H9 (cell line): ENCODE measurements around the gene APOA4. TPM values are rescaled to one million over a fixed set of nuclear protein-coding genes. Genes with fewer than 3 reads are reported as not detected.

Source experiments
- DNase-seq: peaks from one replicate; pipeline ENCODE4 v3.0.0-alpha.2; 2017
- H2AFZ ChIP-seq: one replicate; pipeline ENCODE4 v1.6.1; 2013; ENCODE audit warnings: mild to moderate bottlenecking, low read length, control low read depth, moderate library complexity
- H2AK5ac ChIP-seq: 2 replicates; pipeline ENCODE4 v1.6.1; 2013; ENCODE audit warnings: low read length, control low read depth, mixed read lengths; ENCODE audit not compliant: insufficient read length
- H2BK120ac ChIP-seq: one replicate; pipeline ENCODE4 v1.6.1; 2013; ENCODE audit warnings: low read depth, mild to moderate bottlenecking, low read length, control low read depth, inconsistent platforms; ENCODE audit not compliant: poor library complexity, severe bottlenecking
- H2BK12ac ChIP-seq: 2 replicates; pipeline ENCODE4 v1.6.1; 2013; ENCODE audit warnings: low read length, control low read depth, mixed read lengths, low read depth; ENCODE audit not compliant: insufficient read length
- H2BK15ac ChIP-seq: 2 replicates; pipeline ENCODE4 v1.6.1; 2013; ENCODE audit warnings: low read depth, low read length, control low read depth
- H2BK20ac ChIP-seq: one replicate; pipeline ENCODE4 v1.6.1; 2013; ENCODE audit warnings: low read depth, mild to moderate bottlenecking, low read length, control low read depth, inconsistent platforms; ENCODE audit not compliant: poor library complexity, severe bottlenecking
- H2BK5ac ChIP-seq: 2 replicates; pipeline ENCODE4 v1.6.1; 2013; ENCODE audit warnings: low read length, control low read depth, mixed read lengths; ENCODE audit not compliant: insufficient read length
- H3K14ac ChIP-seq: 2 replicates; pipeline ENCODE4 v1.6.1; 2013; ENCODE audit warnings: low read length, control low read depth; ENCODE audit not compliant: insufficient read depth
- H3K18ac ChIP-seq: 2 replicates; pipeline ENCODE4 v1.6.1; 2013; ENCODE audit warnings: low read depth, mild to moderate bottlenecking, mixed read lengths, low read length, control low read depth; ENCODE audit not compliant: insufficient read length
- H3K23ac ChIP-seq: 2 replicates; pipeline ENCODE4 v1.6.1; 2013; ENCODE audit warnings: low read length, control low read depth, mixed read lengths, low read depth; ENCODE audit not compliant: insufficient read length
- H3K23me2 ChIP-seq: 2 replicates; pipeline ENCODE4 v1.6.1; 2013; ENCODE audit warnings: low read depth, mild to moderate bottlenecking, mixed read lengths, low read length, control low read depth; ENCODE audit not compliant: insufficient read length, poor library complexity, severe bottlenecking
- H3K27ac ChIP-seq: 2 replicates; pipeline ENCODE4 v1.5.1; 2013; ENCODE audit warnings: low read length, control low read depth, mixed read lengths, low read depth; ENCODE audit not compliant: insufficient read length
- H3K27me3 ChIP-seq: 2 replicates; pipeline ENCODE4 v1.6.1; 2013; ENCODE audit warnings: low read length, control low read depth, inconsistent platforms; ENCODE audit not compliant: insufficient read depth
- H3K4ac ChIP-seq: 2 replicates; pipeline ENCODE4 v1.6.1; 2013; ENCODE audit warnings: low read depth, mild to moderate bottlenecking, control low read depth, inconsistent platforms, low read length, moderate library complexity
- H3K4me1 ChIP-seq: 2 replicates; pipeline ENCODE4 v1.6.1; 2013; ENCODE audit warnings: low read length, control low read depth, inconsistent platforms; ENCODE audit not compliant: insufficient read depth
- H3K4me2 ChIP-seq: 2 replicates; pipeline ENCODE4 v1.6.1; 2013; ENCODE audit warnings: low read length, control low read depth, mixed read lengths; ENCODE audit not compliant: insufficient read length, insufficient read depth
- H3K56ac ChIP-seq: 2 replicates; pipeline ENCODE4 v1.6.1; 2013; ENCODE audit warnings: low read depth, mild to moderate bottlenecking, mixed read lengths, low read length, control low read depth; ENCODE audit not compliant: insufficient read length
- H3K79me1 ChIP-seq: 2 replicates; pipeline ENCODE4 v1.6.1; 2013; ENCODE audit warnings: low read depth, mild to moderate bottlenecking, moderate library complexity, low read length, control low read depth, inconsistent platforms; ENCODE audit not compliant: insufficient read depth, poor library complexity, severe bottlenecking
- H3K79me2 ChIP-seq: 2 replicates; pipeline ENCODE4 v1.6.1; 2013; ENCODE audit warnings: low read length, control low read depth, inconsistent platforms; ENCODE audit not compliant: insufficient read depth
- H3K9ac ChIP-seq: 2 replicates; pipeline ENCODE4 v1.6.1; 2013; ENCODE audit warnings: low read length, control low read depth, mixed read lengths; ENCODE audit not compliant: insufficient read length; ENCODE audit errors: extremely low read depth
- H3K9me3 ChIP-seq: one replicate; pipeline ENCODE4 v1.6.1; 2013; ENCODE audit warnings: low read depth, low read length, inconsistent platforms; ENCODE audit not compliant: control insufficient read depth
- H3T11ph ChIP-seq: one replicate; pipeline ENCODE4 v1.6.1; 2013; ENCODE audit warnings: mild to moderate bottlenecking, low read length, control low read depth, inconsistent platforms
- H4K20me1 ChIP-seq: one replicate; pipeline ENCODE4 v1.6.1; 2013; ENCODE audit not compliant: control insufficient read depth, insufficient read length, insufficient read depth
- H4K5ac ChIP-seq: 2 replicates; pipeline ENCODE4 v1.6.1; 2013; ENCODE audit warnings: low read depth, mild to moderate bottlenecking, mixed read lengths, low read length, control low read depth; ENCODE audit not compliant: insufficient read length
- H4K8ac ChIP-seq: replicated peaks from 2 replicates; pipeline ENCODE4 v1.6.1; 2013; ENCODE audit warnings: low read length, control low read depth, mixed read lengths, low read depth; ENCODE audit not compliant: insufficient read length
- H4K91ac ChIP-seq: 2 replicates; pipeline ENCODE4 v1.6.1; 2013; ENCODE audit warnings: low read depth, mild to moderate bottlenecking, moderate library complexity, mixed read lengths, low read length, control low read depth; ENCODE audit not compliant: insufficient read length
- H3K27ac Mint-ChIP-seq, 3 experiments: 2 replicates in 2 of 3; 3 replicates in 1 of 3; pipeline ENCODE4 v1.8.0; 2020 to 2021; ENCODE audit warnings: mixed read lengths in 3 of 3, mild to moderate bottlenecking in 1 of 3, moderate library complexity in 1 of 3
- H3K27me3 Mint-ChIP-seq: 2 replicates; pipeline ENCODE4 v1.8.0; 2021; ENCODE audit warnings: low read depth, mild to moderate bottlenecking, moderate library complexity, mixed read lengths
- H3K36me3 Mint-ChIP-seq, 3 experiments: 2 replicates in 2 of 3; 3 replicates in 1 of 3; pipeline ENCODE4 v1.8.0; 2020 to 2021; ENCODE audit warnings: low read depth in 3 of 3, mixed read lengths in 3 of 3; ENCODE audit not compliant: insufficient read depth in 1 of 3
- H3K4me1 Mint-ChIP-seq, 2 experiments: 2 replicates each; pipeline ENCODE4 v1.8.0; 2020; ENCODE audit warnings: mixed read lengths in 2 of 2
- H3K4me3 Mint-ChIP-seq, 2 experiments: 2 replicates in 1 of 2; 3 replicates in 1 of 2; pipeline ENCODE4 v1.8.0; 2020 to 2021; ENCODE audit warnings: mild to moderate bottlenecking in 2 of 2, mixed read lengths in 2 of 2, moderate library complexity in 1 of 2
- H3K9me3 Mint-ChIP-seq, 2 experiments: 2 replicates in 1 of 2; 3 replicates in 1 of 2; pipeline ENCODE4 v1.8.0; 2020; ENCODE audit warnings: mild to moderate bottlenecking in 2 of 2, mixed read lengths in 2 of 2, moderate library complexity in 1 of 2
- WGBS: extraction: QIAGEN DNeasy Blood & Tissue Kit; methylation state at CpG from one replicate; pipeline ENCODE4 v1.1.7; 2013; ENCODE audit warnings: missing lambda C conversion rate, low lambda C conversion rate, mixed read lengths; ENCODE audit not compliant: insufficient read length; ENCODE audit errors: extremely low coverage; 5-methylcytosine and 5-hydroxymethylcytosine counted together
- total RNA-seq: library from RNA; stranded (reverse); gene quantifications from 2 replicates; pipeline ENCODE4 v1.2.1, GENCODE V29; 2021
- TF ChIP-seq, protein P1 (sequence below): fragments of 200-600 bp; sonication (generic); conservative IDR thresholded peaks from 3 replicates; pipeline ENCODE4 v1.8.0; 2021; ENCODE audit warnings: antibody characterized with exemption, mild to moderate bottlenecking

Gene APOA4
- total RNA-seq, 1 experiment from 2014 or later = not detected

DNA sequence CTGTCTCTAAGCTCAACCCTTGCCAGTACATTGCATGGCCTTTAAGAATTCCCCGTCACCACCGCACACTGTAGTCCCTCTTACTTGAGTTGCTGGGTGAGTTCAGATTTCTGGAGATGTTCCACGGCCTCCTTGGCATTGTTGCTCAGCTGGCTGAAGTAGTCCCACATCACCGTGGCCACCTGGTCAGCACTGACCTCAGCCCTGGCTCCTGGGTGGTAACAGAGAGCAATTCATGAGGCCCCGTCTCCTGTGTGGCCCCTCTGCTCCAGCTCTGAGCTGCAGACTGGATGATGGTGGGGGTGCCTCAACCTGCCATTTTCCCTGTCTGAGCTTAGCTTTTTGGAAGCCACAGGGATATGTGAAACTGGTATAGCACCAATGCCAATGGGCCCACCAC, 529 bp downstream of the APOA4 start:
- Histone ChIP-seq H2AK5ac (no peak overlapping the region), H3K4me2 (no peak overlapping the region), H2BK5ac (no peak overlapping the region), H3K4me1 (no peaks in the 10 kb centered on the region; the same call in 1 of the 2 replicates), H3K79me1 (no peaks in the 10 kb centered on the region), H3K27me3 (no peaks in the 10 kb centered on the region), H2BK20ac (no peak overlapping the region), H4K5ac (no peak overlapping the region), H4K8ac (no peak overlapping the region), H3K23ac (no peak overlapping the region), H3K23me2 (no peaks in the 10 kb centered on the region), H2BK15ac (no peak overlapping the region), H4K91ac (no peak overlapping the region), H3K4ac (no peak overlapping the region), H3K79me2 (no peaks in the 10 kb centered on the region), H2BK12ac (no peak overlapping the region), H2BK120ac (no peak overlapping the region), H3K9ac (no peak overlapping the region), H3K14ac (no peak overlapping the region), H3K9me3 (no peaks in the 10 kb centered on the region), H3K18ac (no peak overlapping the region), H3K27ac (no peak overlapping the region), H3K56ac (no peak overlapping the region), H3T11ph (no peak overlapping the region), H4K20me1 (no peaks in the 10 kb centered on the region), H2AFZ (no peak overlapping the region)
- H3K36me3 Mint-ChIP-seq = no peaks in the 10 kb centered on the region
- no peak overlapping the region for H3K4me3 Mint-ChIP-seq
- peaks cover 5 to 6% of the 10 kb centered on the region in 2 experiments for H3K4me1 Mint-ChIP-seq
- no peak overlapping the region for H3K27ac Mint-ChIP-seq
- TF ChIP-seq, protein P1, sequence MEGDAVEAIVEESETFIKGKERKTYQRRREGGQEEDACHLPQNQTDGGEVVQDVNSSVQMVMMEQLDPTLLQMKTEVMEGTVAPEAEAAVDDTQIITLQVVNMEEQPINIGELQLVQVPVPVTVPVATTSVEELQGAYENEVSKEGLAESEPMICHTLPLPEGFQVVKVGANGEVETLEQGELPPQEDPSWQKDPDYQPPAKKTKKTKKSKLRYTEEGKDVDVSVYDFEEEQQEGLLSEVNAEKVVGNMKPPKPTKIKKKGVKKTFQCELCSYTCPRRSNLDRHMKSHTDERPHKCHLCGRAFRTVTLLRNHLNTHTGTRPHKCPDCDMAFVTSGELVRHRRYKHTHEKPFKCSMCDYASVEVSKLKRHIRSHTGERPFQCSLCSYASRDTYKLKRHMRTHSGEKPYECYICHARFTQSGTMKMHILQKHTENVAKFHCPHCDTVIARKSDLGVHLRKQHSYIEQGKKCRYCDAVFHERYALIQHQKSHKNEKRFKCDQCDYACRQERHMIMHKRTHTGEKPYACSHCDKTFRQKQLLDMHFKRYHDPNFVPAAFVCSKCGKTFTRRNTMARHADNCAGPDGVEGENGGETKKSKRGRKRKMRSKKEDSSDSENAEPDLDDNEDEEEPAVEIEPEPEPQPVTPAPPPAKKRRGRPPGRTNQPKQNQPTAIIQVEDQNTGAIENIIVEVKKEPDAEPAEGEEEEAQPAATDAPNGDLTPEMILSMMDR = no peak
- no peaks in the 10 kb centered on the region for H3K9me3 Mint-ChIP-seq
- no CpG with 5 or more reads among the region's 5 CpGs for WGBS
- H3K27me3 Mint-ChIP-seq = peaks cover 9% of the 10 kb centered on the region
- DNase-seq = no peak
